Epidermal melanocyte (primary cell): ENCODE data around the gene SSTR5.

Source experiments
- DNase-seq: peaks from one replicate; pipeline ENCODE4 v3.0.0; 2011; ENCODE audit warnings: low spot score; ENCODE audit not compliant: insufficient read length

The SSTR5 gene

DNA sequence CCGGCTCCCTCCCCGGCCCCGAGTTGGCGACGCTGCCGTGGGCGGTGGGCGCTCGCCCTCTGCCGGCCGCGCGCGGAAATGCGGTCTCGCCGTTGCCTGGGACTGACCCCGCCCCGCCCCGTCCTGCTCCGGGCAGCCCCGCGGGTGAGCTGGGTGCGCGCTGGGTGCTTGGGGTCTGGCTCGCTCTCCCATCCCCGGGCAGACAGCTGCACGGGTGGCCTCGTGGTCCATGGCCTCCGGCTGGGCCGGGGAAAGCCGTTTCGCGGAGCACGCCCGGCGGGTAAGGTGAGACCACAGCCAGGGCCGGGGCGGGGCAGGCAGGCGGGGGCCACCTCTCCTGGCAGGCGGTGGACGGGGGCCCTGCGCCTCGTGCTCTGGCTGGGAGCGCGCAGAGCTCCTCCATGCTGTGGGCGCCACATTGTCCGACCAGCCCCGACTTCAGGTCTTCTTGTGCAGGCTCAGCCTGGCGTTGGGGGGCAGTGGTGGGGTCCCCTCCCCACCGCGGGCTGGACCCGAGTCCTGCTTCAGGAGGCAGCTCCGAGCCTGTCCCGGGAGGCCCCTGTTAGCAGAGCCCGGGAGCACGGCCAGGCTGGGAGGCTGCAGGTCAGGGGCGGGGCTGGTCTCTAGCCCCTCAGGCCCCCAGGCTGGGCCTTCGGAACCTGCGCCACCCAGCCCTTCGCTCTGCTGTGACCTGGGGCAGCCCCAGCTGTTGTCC, 30.5 kb downstream of the SSTR5 start:
- peak; percentile 72 for DNase-seq

GRCh38 chr16:1103636-1103980, 31.1 kb downstream of the SSTR5 start:
- DNase-seq, result no peak

- peak; percentile 88 for DNase-seq
These were observed 33.5 kb downstream of the SSTR5 start for GRCh38 chr16:1105888-1106620.

- no peak for DNase-seq
These were observed 34.1 kb downstream of the SSTR5 start for GRCh38 chr16:1106659-1107058.

GRCh38 chr16:1107141-1107540, 34.6 kb downstream of the SSTR5 start:
- DNase-seq, result no peak

DNA sequence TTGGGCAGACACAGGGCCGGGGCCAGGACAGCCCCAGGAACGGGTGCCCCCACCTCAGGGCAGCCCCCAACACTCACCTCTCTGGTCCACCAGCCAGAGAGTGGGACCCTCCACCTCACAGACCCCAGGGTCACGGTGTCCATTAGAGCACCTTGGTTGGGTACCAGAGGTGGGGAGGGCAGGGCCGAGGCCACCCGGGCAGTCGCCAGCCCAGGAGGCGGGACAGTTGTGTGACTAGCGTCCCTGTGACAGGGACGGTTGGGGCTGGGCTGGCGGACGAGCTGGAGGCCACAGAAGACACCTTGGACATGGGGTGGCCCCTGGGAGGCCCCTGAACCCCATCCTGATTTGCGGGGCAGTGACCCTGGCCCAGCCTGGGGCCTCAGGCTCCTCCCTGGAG, 35.2 kb downstream of the SSTR5 start:
- DNase-seq, result no peak

- no peak for DNase-seq
These were observed 36.0 kb downstream of the SSTR5 start for GRCh38 chr16:1108299-1109252.

DNA sequence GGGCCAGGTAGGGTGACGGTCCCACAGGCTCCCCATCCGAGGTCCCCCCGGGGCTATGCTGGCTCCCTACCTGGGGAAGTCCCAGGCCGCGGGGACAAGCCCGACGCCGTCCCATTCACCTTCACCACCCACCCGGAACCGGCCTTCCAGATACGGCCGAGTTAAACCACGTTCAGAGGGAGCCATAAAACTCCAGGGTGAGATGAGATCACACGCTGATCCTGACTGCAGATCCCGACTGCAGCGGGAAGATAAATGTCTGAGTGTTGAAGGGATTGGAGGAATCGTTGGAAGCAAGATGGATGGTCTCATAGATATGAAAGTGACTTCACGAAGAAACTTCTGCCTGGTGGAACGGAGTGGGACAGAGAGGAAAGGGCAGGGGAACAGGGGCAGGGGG, 37.1 kb downstream of the SSTR5 start:
- no peak for DNase-seq

- no peak for DNase-seq
These were observed 40.1 kb downstream of the SSTR5 start for GRCh38 chr16:1112506-1113184.

GRCh38 chr16:1113489-1113888, 40.9 kb downstream of the SSTR5 start:
- DNase-seq, result no peak

DNA sequence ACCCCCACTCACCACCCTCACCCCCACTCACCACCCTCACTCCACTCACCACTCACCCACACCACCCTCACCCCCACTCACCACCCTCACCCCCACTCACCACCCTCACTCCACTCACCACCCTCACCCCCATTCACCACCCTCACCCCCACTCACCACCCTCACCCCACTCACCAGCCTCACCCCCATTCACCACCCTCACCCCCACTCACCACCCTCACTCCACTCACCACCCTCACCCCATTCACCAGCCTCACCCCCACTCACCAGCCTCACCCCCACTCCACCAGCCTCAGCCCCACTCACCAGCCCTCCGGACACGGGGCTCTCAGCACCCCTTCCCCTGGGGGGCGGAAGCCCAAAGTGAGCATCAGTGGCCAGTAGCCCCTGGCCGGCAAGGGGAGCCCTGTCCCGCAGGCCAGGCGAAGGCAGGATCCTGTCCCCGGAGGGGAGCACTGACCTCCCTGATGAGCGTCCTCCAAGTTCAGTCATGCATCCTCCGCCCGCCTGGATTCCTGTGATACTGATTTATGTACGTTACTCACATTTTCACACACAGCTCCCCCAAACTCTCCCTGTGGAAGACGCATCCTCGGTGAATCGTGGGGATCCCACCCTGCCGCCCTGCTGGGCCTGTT, 41.5 kb downstream of the SSTR5 start:
- no peak for DNase-seq

- no peak for DNase-seq
These were observed 44.1 kb downstream of the SSTR5 start for GRCh38 chr16:1116693-1117077.

- no peak for DNase-seq
These were observed 44.8 kb downstream of the SSTR5 start for GRCh38 chr16:1117176-1117900.

- no peak for DNase-seq
These were observed 45.4 kb downstream of the SSTR5 start for GRCh38 chr16:1117926-1118325.

DNA sequence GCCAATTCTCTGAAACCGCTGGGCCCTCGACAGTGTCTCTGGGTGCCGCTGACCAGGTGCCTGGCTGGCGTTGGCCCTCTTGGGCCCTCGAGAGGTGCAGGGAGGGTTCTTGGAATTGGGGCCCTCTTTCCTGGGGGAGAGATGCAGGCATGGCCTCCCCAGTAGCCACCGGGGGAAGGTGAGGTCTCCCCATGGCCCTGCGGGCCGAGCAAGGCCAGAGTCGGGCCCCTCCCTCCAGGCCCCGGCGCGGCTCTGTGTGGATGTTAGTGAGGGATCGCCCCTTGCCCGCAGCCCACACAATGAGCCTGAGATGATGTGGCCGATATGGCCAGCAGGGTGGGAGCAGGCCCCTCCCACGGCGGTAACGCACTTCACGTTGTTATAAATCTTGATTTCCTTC, 46.6 kb downstream of the SSTR5 start:
- DNase-seq, result no peak

- DNase-seq, result no peak
These were observed 47.4 kb downstream of the SSTR5 start for GRCh38 chr16:1119766-1120576.

DNA sequence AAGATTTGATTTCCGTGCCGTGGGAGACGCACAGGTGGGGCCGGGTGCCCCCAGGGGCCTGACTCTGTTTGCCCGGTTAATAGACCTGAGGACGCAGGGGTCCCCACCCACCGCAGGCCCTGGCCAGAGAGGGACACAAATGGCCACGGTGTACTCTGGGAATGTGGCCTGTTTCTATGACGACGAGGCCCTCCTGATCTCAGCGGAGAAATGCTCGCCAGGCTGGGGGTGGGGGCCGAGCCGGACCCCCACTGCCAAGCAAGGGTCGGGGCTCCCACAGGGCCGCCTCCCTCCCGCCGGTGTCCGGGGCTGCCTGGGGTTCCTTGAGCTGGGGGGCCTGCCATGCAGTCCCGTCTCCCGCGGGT, 48.0 kb downstream of the SSTR5 start:
- DNase-seq, result no peak

DNA sequence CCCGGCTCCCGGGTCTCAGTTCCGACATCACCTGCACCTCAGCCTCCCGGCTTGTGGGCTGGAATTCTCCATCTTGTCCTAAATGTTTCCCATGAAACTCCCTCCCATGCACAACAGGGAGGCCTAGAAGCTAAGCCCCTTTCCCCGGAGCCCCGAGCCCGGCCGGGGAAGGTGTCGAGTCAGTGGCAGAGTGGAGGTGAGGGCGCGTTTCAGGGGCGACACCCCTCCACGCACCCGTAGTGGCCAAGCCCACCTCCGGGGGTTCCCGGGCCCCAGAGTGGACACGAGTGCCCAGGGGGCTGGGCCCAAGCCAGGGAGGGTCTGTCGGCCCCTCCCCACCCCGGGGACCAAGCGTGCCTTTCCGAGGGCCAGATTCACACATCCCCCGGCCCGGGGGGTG, 48.5 kb downstream of the SSTR5 start:
- no peak for DNase-seq

DNA sequence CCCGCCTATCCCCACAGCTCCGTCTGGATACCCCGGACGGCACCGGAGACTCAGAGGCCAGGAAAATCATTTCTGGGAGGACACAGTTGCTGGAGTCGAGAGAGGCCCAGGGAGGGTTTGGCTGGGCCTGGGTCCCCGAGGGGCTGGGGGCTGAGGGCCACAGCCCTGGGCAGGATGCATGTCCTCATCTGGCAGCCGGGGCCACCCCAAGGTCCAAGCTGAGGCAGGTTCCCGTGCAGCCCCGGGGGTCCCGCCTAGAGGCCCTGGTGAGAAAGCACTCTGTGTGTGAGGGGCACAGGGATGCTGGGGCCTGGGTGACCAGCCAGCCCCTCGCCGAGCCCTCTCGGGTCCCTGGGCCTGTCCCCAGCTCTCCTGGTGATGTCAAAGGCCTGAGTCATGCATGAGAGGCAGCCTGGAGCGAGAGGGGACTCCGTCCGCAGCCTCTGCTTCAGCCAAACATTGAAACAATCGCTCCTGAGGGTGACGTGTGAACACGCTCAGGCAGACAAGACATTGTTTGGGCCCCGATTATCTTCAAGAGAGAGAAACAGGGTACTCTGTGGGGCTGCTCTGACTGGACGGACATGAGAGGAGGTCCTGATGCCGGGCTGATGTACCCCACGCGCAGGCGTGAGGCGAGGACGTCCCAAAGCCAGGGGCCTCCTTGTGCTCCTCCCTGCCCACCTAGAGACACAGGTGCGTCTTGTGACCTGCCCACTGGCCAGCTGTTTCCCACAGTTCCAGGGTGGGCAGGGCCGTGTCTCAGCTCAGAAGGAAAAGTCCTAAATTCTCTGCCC, 49.3 kb downstream of the SSTR5 start:
- DNase-seq, result no peak
